ENCODE results near the gene CAND2.

GRCh38 chr3:12773710-12774086 lies 22.8 kb upstream of the CAND2 start:
- TF ChIP-seq CTCF (IDR thresholded peaks at IDR 0.05; ENCODE audit: insufficient read depth, low read length) (no peak), POLR2AphosphoS5 (IDR thresholded peaks at IDR 0.05; ENCODE audit: low read depth) (no peak), SPI1 (IDR thresholded peaks at IDR 0.05; ENCODE audit: borderline replicate concordance, low read depth) (no peak)
- TF ChIP-seq, protein P1, sequence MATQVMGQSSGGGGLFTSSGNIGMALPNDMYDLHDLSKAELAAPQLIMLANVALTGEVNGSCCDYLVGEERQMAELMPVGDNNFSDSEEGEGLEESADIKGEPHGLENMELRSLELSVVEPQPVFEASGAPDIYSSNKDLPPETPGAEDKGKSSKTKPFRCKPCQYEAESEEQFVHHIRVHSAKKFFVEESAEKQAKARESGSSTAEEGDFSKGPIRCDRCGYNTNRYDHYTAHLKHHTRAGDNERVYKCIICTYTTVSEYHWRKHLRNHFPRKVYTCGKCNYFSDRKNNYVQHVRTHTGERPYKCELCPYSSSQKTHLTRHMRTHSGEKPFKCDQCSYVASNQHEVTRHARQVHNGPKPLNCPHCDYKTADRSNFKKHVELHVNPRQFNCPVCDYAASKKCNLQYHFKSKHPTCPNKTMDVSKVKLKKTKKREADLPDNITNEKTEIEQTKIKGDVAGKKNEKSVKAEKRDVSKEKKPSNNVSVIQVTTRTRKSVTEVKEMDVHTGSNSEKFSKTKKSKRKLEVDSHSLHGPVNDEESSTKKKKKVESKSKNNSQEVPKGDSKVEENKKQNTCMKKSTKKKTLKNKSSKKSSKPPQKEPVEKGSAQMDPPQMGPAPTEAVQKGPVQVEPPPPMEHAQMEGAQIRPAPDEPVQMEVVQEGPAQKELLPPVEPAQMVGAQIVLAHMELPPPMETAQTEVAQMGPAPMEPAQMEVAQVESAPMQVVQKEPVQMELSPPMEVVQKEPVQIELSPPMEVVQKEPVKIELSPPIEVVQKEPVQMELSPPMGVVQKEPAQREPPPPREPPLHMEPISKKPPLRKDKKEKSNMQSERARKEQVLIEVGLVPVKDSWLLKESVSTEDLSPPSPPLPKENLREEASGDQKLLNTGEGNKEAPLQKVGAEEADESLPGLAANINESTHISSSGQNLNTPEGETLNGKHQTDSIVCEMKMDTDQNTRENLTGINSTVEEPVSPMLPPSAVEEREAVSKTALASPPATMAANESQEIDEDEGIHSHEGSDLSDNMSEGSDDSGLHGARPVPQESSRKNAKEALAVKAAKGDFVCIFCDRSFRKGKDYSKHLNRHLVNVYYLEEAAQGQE (IDR thresholded peaks at IDR 0.05; ENCODE audit: insufficient replicate concordance, low read depth) = no peak

Data from HL-60 (cell line).